Right renal pelvis (tissue), 4 donors: Measurements from ENCODE around the gene NAV2. TPM values are rescaled to one million over a fixed set of nuclear protein-coding genes. Genes with fewer than 3 reads are reported as not detected.
"Not testable (repeated sequence)": the region's sequence is repeated elsewhere in the genome, so short reads cannot be mapped to it uniquely, and the experiment has no call there.

Source experiments
- DNase-seq, 4 donors: peaks; one replicate each; pipeline ENCODE4 v3.0.0-alpha.2; 2013; ENCODE audit warnings: low read depth in 4 of 4, low spot score in 3 of 4, missing footprints in 1 of 4
- polyA plus RNA-seq, 4 donors: library from polyadenylated mRNA; unstranded; fragments of 120-200 nt; gene quantifications; one replicate each; pipeline ENCODE4 v1.2.1, GENCODE V29; 2013; ENCODE audit not compliant: insufficient read length in 4 of 4

Gene NAV2
- polyA plus RNA-seq, 4 donors: 33.2 to 55.2 (median 34.0) TPM

GRCh38 chr11:19959648-19960059, 247.0 kb downstream of the NAV2 start:
- DNase-seq: no peak

- not testable (repeated sequence) for DNase-seq
Measured at GRCh38 chr11:19960410-19960809, 247.8 kb downstream of the NAV2 start.

- no peak for DNase-seq
Measured at GRCh38 chr11:19961225-19961624, 248.6 kb downstream of the NAV2 start.

GRCh38 chr11:19962053-19962800, 249.6 kb downstream of the NAV2 start:
- DNase-seq: no peak

GRCh38 chr11:19962801-19963175, 250.2 kb downstream of the NAV2 start:
- DNase-seq: no peak

GRCh38 chr11:19963697-19964387, 251.2 kb downstream of the NAV2 start:
- DNase-seq: no peak

GRCh38 chr11:19966441-19966840, 253.8 kb downstream of the NAV2 start:
- no peak for DNase-seq

GRCh38 chr11:19966927-19967326, 254.3 kb downstream of the NAV2 start:
- no peak for DNase-seq

- DNase-seq: no peak
Measured at GRCh38 chr11:19967787-19968186, 255.2 kb downstream of the NAV2 start.

- DNase-seq: no peak
Measured at GRCh38 chr11:19968860-19969259, 256.2 kb downstream of the NAV2 start.

- DNase-seq: no peak
Measured at GRCh38 chr11:19970944-19971343, 258.3 kb downstream of the NAV2 start.

- DNase-seq: no peak
Measured at GRCh38 chr11:19972091-19972490, 259.5 kb downstream of the NAV2 start.

- no peak for DNase-seq
Measured at GRCh38 chr11:19972651-19973050, 260.0 kb downstream of the NAV2 start.

GRCh38 chr11:19973136-19973635, 260.5 kb downstream of the NAV2 start:
- DNase-seq: no peak

- DNase-seq: no peak
Measured at GRCh38 chr11:19974886-19975285, 262.2 kb downstream of the NAV2 start.

- DNase-seq: no peak
Measured at GRCh38 chr11:19975414-19975990, 262.9 kb downstream of the NAV2 start.

- DNase-seq: no peak
Measured at GRCh38 chr11:19976281-19976941, 263.8 kb downstream of the NAV2 start.

- no peak for DNase-seq
Measured at GRCh38 chr11:19977941-19978340, 265.3 kb downstream of the NAV2 start.

- DNase-seq: no peak
Measured at GRCh38 chr11:19978668-19979518, 266.3 kb downstream of the NAV2 start.

GRCh38 chr11:19979519-19979845, 266.8 kb downstream of the NAV2 start:
- DNase-seq: no peak
